Neural cell (in vitro differentiated cells): Measurements from ENCODE around the gene SMAD7. TPM values are rescaled to one million over a fixed set of nuclear protein-coding genes. Genes with fewer than 3 reads are reported as not detected.

Experiments used
- H2AFZ ChIP-seq: fragments of 200-600, 300-800 bp; sonication (generic), shearing (Covaris generic); 2 replicates; pipeline ENCODE4 v1.6.0; 2014; ENCODE audit warnings: low read depth, mild to moderate bottlenecking, antibody characterized with exemption, low read length, moderate library complexity
- H3F3A ChIP-seq: fragments of 200-600 bp; shearing (Covaris generic); 2 replicates; pipeline ENCODE4 v1.6.1; 2016; ENCODE audit warnings: mild to moderate bottlenecking, moderate library complexity, mixed read lengths, antibody characterized with exemption, low read length; ENCODE audit not compliant: insufficient read depth, poor library complexity, severe bottlenecking
- H3K27ac ChIP-seq: fragments of 200-600, 300-800 bp; sonication (generic), shearing (Covaris generic); 2 replicates; pipeline ENCODE4 v1.5.1; 2014; ENCODE audit warnings: mild to moderate bottlenecking, low read length, moderate library complexity
- H3K27me3 ChIP-seq: fragments of 300-800, 200-600 bp; sonication (generic), shearing (Covaris generic); 2 replicates; pipeline ENCODE4 v1.6.0; 2014; ENCODE audit warnings: mild to moderate bottlenecking, low read depth, low read length, moderate library complexity; ENCODE audit not compliant: insufficient read depth
- H3K36me3 ChIP-seq: fragments of 300-800, 200-600 bp; sonication (generic), shearing (Covaris generic); 2 replicates; pipeline ENCODE4 v1.5.1; 2014; ENCODE audit warnings: mild to moderate bottlenecking, antibody characterized with exemption, low read length, moderate library complexity; ENCODE audit not compliant: insufficient read depth
- H3K4me2 ChIP-seq: fragments of 300-800, 200-600 bp; sonication (generic), shearing (Covaris generic); 2 replicates; pipeline ENCODE4 v1.6.0; 2014; ENCODE audit warnings: mild to moderate bottlenecking, low read length
- H3K4me3 ChIP-seq: fragments of 300-800, 200-600 bp; sonication (generic), shearing (Covaris generic); 2 replicates; pipeline ENCODE4 v1.5.1; 2014; ENCODE audit warnings: mild to moderate bottlenecking, low read length, moderate library complexity
- H3K79me2 ChIP-seq: fragments of 200-600 bp; shearing (Covaris generic); replicated peaks from 2 replicates; pipeline ENCODE4 v1.6.0; 2014; ENCODE audit warnings: mild to moderate bottlenecking, low read length, moderate library complexity; ENCODE audit not compliant: insufficient read depth
- H3K9ac ChIP-seq: fragments of 300-800, 200-600 bp; sonication (generic), shearing (Covaris generic); 2 replicates; pipeline ENCODE4 v1.6.1; 2016; ENCODE audit warnings: mild to moderate bottlenecking, low read length, mixed read lengths
- H3K9me2 ChIP-seq: fragments of 200-600 bp; shearing (Covaris generic); 2 replicates; pipeline ENCODE4 v1.6.1; 2016; ENCODE audit warnings: mild to moderate bottlenecking, low read length, mixed read lengths; ENCODE audit not compliant: insufficient read depth
- H3K9me3 ChIP-seq: fragments of 200-600, 300-800 bp; sonication (generic), shearing (Covaris generic); 2 replicates; pipeline ENCODE4 v1.6.1; 2016; ENCODE audit warnings: mild to moderate bottlenecking, mixed run types, low read length, moderate library complexity, mixed read lengths
- H4K20me1 ChIP-seq: fragments of 200-600 bp; shearing (Covaris generic); 2 replicates; pipeline ENCODE4 v1.6.1; 2016; ENCODE audit warnings: mild to moderate bottlenecking, mixed run types; ENCODE audit not compliant: insufficient read depth
- EP300 ChIP-seq: fragments of 450-650 bp; conservative IDR thresholded peaks from 2 replicates; pipeline ENCODE4 v1.6.1; 2014; ENCODE audit warnings: antibody characterized with exemption, mild to moderate bottlenecking, moderate library complexity; ENCODE audit not compliant: poor library complexity, severe bottlenecking
- EZH2 ChIP-seq: fragments of 200-600, 300-800 bp; shearing (Covaris generic), sonication (generic); IDR thresholded peaks from 2 replicates; pipeline ENCODE4 v1.6.1; 2014; ENCODE audit warnings: antibody characterized with exemption, low read length, borderline replicate concordance, mild to moderate bottlenecking; ENCODE audit not compliant: insufficient read depth, poor library complexity, severe bottlenecking
- MXI1 ChIP-seq: fragments of 450-650 bp; conservative IDR thresholded peaks from 2 replicates; pipeline ENCODE4 v1.6.1; 2014; ENCODE audit warnings: antibody characterized with exemption, mild to moderate bottlenecking; ENCODE audit not compliant: poor library complexity, severe bottlenecking
- POLR2AphosphoS5 ChIP-seq: IDR thresholded peaks from 2 replicates; pipeline ENCODE4 v1.6.1; 2012
- RAD21 ChIP-seq: fragments of 450-650 bp; conservative IDR thresholded peaks from 2 replicates; pipeline ENCODE4 v1.6.1; 2014; ENCODE audit warnings: antibody characterized with exemption, mild to moderate bottlenecking, moderate library complexity
- SMC3 ChIP-seq: fragments of 450-650 bp; conservative IDR thresholded peaks from 2 replicates; pipeline ENCODE4 v1.6.1; 2014; ENCODE audit warnings: antibody characterized with exemption, mild to moderate bottlenecking, moderate library complexity; ENCODE audit not compliant: poor library complexity
- TAF1 ChIP-seq: IDR thresholded peaks from 2 replicates; pipeline ENCODE4 v1.6.1; 2012; ENCODE audit warnings: low read depth
- polyA plus RNA-seq: library from polyadenylated mRNA; depleted of rRNA; stranded (reverse); fragments of >200 nt; gene quantifications from 2 replicates; pipeline ENCODE4 v1.2.3, GENCODE V29; 2014
- TF ChIP-seq, protein P1 (sequence below): IDR thresholded peaks from 2 replicates; pipeline ENCODE4 v1.6.1; 2012; ENCODE audit warnings: borderline replicate concordance
- TF ChIP-seq, protein P2 (sequence below): fragments of 450-650 bp; IDR thresholded peaks from 2 replicates; pipeline ENCODE4 v1.5.1; 2014; ENCODE audit warnings: antibody characterized with exemption, mild to moderate bottlenecking, moderate library complexity; ENCODE audit not compliant: poor library complexity, severe bottlenecking

The SMAD7 gene
- polyA plus RNA-seq, 1 donor from 2014 or later: 3.8 TPM

DNA sequence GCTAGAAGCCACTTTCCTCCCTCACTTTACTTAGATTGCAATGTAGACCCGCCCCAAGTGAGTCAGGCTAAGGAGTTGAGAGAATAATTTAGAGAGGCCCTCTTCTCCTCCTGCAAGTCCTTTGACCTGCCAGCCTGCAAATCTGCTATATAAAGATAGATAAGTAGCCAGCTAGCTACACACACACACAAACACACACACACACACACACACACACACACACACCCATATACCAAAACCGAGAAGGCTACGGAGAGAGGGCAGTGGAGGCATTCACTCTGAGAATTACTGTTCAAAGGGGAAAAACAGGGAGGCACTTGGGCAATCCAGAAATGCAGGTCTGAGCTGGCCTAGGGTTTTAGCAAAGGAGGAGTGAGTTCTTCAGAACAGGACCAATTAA, 23.0 kb upstream of the SMAD7 start:
- no peaks in the 10 kb centered on the region for H3K9me3 ChIP-seq
- no peak overlapping the region for H3K4me2 ChIP-seq
- peak overlapping the region; percentile 12 for H3K9ac ChIP-seq

DNA sequence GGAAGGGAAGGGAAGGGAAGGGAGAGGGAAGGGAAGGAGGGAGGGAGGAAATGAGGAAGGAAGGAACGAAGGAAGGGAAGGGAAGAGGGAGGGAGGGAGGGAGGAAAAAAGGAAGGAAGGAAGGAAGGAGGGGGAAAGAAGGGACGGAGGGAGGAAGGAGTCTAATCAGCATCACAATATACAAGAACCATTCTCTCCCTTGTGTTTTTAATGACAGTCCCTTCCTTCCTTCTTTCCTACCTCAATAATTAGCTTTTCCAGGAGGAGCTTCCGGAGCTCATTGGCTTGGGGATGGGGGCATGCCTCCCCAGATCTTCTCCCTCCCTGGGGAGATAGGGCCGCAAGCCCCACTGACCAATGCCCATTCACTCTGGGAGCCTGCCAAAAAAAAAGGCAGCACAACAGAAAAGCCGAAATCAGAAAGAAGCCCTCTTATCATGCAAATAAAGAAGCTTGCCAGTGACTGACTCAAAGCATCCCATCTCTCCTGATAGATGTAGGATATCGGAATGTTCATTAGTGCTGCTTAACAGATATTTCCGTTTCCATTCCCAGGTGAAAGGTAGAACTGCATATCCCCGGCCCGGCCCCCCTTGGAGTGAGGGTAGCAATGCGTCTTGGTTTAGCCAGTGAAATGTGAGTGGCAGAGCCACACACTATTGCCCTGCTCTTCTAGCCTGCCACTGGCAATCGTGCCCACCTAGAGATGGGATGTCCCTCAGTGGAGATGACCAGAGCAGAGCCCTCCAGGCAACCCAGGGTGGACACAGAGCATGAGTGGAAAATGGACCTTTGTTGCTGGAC, 17.8 kb upstream of the SMAD7 start:
- H3K4me2 ChIP-seq: no peak overlapping the region
- no peaks in the 10 kb centered on the region for H3K9me2 ChIP-seq
- no peaks in the 10 kb centered on the region for H4K20me1 ChIP-seq
- H3F3A ChIP-seq: no peaks in the 10 kb centered on the region
- no peaks in the 10 kb centered on the region for H3K36me3 ChIP-seq
- no peaks in the 10 kb centered on the region for H3K27me3 ChIP-seq
- no peak overlapping the region for H2AFZ ChIP-seq
- no peak overlapping the region for H3K4me3 ChIP-seq
- H3K9ac ChIP-seq: no peak overlapping the region
- TF ChIP-seq MXI1 (no peak), SMC3 (no peak), EP300 (no peak), EZH2 (no peak), TAF1 (no peak), POLR2AphosphoS5 (no peak), RAD21 (no peak)
- TF ChIP-seq, protein P1, sequence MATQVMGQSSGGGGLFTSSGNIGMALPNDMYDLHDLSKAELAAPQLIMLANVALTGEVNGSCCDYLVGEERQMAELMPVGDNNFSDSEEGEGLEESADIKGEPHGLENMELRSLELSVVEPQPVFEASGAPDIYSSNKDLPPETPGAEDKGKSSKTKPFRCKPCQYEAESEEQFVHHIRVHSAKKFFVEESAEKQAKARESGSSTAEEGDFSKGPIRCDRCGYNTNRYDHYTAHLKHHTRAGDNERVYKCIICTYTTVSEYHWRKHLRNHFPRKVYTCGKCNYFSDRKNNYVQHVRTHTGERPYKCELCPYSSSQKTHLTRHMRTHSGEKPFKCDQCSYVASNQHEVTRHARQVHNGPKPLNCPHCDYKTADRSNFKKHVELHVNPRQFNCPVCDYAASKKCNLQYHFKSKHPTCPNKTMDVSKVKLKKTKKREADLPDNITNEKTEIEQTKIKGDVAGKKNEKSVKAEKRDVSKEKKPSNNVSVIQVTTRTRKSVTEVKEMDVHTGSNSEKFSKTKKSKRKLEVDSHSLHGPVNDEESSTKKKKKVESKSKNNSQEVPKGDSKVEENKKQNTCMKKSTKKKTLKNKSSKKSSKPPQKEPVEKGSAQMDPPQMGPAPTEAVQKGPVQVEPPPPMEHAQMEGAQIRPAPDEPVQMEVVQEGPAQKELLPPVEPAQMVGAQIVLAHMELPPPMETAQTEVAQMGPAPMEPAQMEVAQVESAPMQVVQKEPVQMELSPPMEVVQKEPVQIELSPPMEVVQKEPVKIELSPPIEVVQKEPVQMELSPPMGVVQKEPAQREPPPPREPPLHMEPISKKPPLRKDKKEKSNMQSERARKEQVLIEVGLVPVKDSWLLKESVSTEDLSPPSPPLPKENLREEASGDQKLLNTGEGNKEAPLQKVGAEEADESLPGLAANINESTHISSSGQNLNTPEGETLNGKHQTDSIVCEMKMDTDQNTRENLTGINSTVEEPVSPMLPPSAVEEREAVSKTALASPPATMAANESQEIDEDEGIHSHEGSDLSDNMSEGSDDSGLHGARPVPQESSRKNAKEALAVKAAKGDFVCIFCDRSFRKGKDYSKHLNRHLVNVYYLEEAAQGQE: no peak
- TF ChIP-seq, protein P2, sequence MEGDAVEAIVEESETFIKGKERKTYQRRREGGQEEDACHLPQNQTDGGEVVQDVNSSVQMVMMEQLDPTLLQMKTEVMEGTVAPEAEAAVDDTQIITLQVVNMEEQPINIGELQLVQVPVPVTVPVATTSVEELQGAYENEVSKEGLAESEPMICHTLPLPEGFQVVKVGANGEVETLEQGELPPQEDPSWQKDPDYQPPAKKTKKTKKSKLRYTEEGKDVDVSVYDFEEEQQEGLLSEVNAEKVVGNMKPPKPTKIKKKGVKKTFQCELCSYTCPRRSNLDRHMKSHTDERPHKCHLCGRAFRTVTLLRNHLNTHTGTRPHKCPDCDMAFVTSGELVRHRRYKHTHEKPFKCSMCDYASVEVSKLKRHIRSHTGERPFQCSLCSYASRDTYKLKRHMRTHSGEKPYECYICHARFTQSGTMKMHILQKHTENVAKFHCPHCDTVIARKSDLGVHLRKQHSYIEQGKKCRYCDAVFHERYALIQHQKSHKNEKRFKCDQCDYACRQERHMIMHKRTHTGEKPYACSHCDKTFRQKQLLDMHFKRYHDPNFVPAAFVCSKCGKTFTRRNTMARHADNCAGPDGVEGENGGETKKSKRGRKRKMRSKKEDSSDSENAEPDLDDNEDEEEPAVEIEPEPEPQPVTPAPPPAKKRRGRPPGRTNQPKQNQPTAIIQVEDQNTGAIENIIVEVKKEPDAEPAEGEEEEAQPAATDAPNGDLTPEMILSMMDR: no peak
- no peaks in the 10 kb centered on the region for H3K9me3 ChIP-seq
- H3K27ac ChIP-seq: no peak overlapping the region
- H3K79me2 ChIP-seq: no peaks in the 10 kb centered on the region

More for the DNA sequence above, 23.0 kb upstream of the SMAD7 start:
- H3K27me3 ChIP-seq: peaks cover 4% of the 10 kb centered on the region
- no peak overlapping the region for H2AFZ ChIP-seq
- no peak for TF ChIP-seq TAF1
- TF ChIP-seq RAD21: no peak
- no peak for TF ChIP-seq POLR2AphosphoS5
- TF ChIP-seq, protein P1: no peak
- no peaks in the 10 kb centered on the region for H3K9me2 ChIP-seq
- H3K36me3 ChIP-seq: no peaks in the 10 kb centered on the region
- no peaks in the 10 kb centered on the region for H3K79me2 ChIP-seq
- no peaks in the 10 kb centered on the region for H3F3A ChIP-seq
- no peaks in the 10 kb centered on the region for H4K20me1 ChIP-seq
- H3K27ac ChIP-seq: no peak overlapping the region
- peak overlapping the region; percentile 73 for H3K4me3 ChIP-seq
